Fibroblast of upper back skin (primary cell): ENCODE results near the gene F2RL3.
A peak's percentile ranks its signal among the peaks of the same experiment; 100 is the strongest.

Experiments
- DNase-seq: peaks from one replicate; pipeline ENCODE4 v3.0.0-alpha.2; 2013

Gene F2RL3

GRCh38 chr19:16896146-16897028 lies 7.6 kb downstream of the F2RL3 start:
- no peak for DNase-seq

DNA sequence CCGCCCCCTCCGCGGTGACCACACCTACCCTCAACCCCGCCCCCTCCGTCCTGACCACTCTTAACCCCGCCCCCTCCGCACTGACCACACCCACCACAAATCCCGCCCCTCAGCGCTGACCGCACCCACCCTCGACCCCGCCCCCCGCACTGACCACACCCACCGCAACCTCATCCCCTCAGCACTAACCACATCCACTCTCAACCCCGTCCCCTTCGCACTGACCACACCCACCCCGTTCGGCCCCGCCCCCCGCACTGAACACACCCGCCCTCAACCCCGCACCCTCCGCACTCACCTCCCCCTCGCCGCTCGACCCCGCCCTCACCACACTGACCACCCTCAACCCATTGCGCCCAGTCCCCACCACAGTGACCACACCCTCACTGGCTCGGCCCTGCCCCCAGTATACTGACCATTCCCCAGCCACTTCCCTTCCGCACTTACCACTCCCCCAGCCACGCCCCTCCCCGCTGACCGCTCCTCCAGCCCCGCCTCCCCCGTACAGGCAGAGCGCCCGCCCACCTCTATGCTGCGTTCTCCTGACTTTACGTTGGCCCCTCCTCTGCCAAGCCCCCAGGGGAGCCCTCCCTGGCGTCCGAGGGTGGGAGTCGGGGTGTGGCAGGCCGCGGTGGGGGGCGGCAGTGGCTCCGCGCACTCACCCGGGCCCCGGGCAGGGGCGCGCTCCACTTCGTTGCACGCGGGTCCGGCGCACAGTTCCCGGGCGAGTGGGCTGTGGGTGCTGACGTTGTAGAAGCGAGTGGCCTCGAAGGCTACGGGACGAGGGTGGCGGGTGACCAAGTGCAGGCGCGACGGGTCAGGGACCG lies 8.4 kb downstream of the F2RL3 start:
- DNase-seq, result peak; percentile 87

- DNase-seq, result peak; percentile 3
These were observed 9.0 kb downstream of the F2RL3 start for GRCh38 chr19:16897856-16898161.

- no peak for DNase-seq
These were observed 9.7 kb downstream of the F2RL3 start for GRCh38 chr19:16898361-16899015.

- no peak for DNase-seq
These were observed 10.8 kb downstream of the F2RL3 start for GRCh38 chr19:16899566-16900075.

DNA sequence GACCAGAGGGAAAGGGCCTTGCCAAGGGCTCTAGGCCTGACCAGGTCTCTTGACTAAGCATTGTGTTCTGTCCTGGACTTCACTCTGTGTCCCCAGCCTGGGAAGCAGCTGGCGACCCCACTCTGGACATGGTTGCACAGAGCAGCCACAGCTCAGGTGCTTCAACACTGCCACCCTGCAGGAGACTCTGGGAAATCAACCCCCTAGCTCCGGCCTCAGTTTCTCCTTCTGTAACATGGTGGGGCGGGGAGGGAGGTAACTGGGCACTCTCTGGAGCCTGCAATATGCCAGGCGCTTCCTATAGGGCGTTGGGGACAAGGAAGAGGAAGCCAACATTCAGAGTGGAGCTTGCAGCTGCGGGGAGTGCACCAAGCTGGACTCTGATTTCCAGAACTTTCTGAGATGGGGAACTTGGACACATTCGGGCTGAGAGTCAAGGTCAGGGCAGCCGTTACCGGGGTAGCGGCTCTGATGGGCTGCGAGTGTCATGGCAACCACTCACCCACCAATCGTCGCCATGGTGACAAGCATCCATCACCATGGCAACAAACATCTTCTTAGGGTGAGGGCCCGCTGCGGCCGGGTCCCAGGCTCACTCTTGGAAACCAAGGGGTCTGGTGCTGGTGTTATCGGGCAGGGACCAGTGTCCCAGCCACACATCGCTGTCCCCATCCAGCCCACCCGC lies 12.8 kb downstream of the F2RL3 start:
- no peak for DNase-seq

GRCh38 chr19:16902545-16902944 lies 13.7 kb downstream of the F2RL3 start:
- no peak for DNase-seq

GRCh38 chr19:16903347-16903746 lies 14.5 kb downstream of the F2RL3 start:
- no peak for DNase-seq

- DNase-seq, result no peak
These were observed 15.8 kb downstream of the F2RL3 start for GRCh38 chr19:16904599-16904998.

DNA sequence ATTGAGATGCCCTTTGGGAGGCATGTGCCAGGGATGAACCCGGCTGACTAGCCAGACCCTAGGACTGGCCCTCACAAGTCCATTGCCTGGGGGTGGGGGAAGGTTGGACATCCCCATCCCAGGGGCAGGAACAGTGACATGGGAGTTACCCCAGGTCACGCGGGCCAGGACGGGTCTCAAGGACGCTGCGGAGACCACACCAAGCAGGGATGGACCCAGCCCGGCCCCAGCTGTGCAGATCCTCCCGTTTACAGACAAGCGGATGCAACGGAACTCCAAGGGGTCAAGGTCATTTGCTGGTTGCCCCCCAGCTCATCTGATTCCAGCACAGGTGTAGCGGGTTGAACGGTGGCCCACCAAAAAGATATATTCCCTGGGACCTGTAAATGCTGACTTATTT lies 20.0 kb downstream of the F2RL3 start:
- no peak for DNase-seq

DNA sequence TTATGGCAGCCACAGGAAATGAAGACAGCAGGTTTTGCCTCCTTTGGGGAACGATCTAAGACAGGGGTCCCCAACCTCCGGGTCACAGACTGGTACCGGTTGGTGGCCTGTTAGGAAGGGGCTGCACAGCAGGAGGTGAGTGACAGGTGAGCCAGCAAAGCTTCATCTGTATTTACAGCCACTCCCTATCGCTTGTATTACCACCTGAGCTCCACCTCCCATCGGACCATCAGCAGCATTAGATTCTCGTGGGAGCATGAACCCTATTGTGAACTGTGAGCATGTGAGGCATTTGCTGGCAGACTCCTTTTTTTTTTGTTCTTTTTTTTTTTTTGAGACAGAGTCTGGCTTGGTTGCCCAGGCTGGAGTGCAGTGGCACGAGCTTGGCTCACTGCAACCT lies 22.2 kb downstream of the F2RL3 start:
- no peak for DNase-seq

- DNase-seq, result no peak
These were observed 24.0 kb downstream of the F2RL3 start for GRCh38 chr19:16912780-16913179.

- no peak for DNase-seq
These were observed 25.6 kb downstream of the F2RL3 start for GRCh38 chr19:16914421-16914820.

GRCh38 chr19:16915135-16915534 lies 26.3 kb downstream of the F2RL3 start:
- no peak for DNase-seq

DNA sequence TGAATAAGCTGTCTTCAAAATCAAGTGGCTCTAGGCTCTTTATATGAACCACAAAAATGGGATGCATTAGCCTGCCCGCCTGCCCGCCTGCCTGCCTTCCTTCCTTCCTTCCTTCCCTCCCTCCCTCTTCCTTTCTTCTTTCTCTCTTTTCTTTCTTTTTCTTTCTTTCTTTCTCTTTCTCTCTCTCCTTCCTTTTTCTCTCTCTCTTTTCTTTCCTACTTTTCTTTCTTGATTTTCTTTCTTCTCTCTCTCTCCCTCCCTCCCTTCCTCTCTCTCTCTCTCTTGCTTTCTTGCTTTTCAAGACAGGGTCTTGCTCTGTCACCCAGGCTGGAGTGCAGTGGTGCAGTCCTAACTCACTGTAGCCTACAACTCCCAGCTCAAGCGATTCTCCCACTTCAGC lies 26.9 kb downstream of the F2RL3 start:
- no peak for DNase-seq

GRCh38 chr19:16917401-16917800 lies 28.6 kb downstream of the F2RL3 start:
- no peak for DNase-seq

GRCh38 chr19:16919496-16919895 lies 30.7 kb downstream of the F2RL3 start:
- DNase-seq, result no peak

GRCh38 chr19:16920816-16921529 lies 32.2 kb downstream of the F2RL3 start:
- DNase-seq, result peak; percentile 73

DNA sequence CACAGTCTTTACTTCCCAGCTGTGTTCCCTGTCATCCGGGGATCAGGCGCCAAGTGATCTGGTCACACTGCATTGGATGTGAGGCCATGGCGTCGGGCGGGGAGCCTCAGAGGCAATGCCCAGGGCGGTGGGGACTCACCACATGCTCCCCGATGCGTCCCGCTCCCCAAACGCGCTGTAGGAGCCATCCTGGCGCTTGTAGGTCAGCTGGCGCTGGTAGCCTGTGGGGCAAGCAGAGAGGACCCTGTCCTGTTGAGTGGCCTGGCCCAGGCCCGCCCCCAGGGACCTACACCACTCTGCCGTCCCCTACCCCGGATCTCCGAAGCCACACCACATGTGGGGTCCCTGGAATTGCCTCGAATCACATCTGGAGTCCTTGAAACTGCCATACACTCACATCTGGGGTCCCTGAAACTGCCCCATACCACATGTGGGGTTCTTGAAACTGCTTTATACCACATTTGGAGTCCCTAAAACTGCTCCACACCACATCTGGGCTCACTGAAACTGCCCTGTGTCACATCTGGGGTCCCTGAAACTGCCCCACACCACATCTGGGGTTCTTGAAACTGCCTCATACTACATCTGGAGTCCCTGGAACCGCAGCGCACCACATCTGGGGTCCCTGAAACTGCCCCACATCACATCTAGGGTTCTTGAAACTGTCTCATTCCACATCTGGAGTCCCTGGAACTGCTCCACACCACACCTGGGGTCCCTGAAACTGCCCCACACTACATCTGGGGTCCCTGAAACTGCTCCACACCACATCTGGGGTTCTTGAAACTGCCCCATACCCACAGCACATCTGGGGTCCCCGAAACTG lies 33.2 kb downstream of the F2RL3 start:
- DNase-seq, result no peak

- no peak for DNase-seq
These were observed 33.8 kb downstream of the F2RL3 start for GRCh38 chr19:16922592-16922934.

DNA sequence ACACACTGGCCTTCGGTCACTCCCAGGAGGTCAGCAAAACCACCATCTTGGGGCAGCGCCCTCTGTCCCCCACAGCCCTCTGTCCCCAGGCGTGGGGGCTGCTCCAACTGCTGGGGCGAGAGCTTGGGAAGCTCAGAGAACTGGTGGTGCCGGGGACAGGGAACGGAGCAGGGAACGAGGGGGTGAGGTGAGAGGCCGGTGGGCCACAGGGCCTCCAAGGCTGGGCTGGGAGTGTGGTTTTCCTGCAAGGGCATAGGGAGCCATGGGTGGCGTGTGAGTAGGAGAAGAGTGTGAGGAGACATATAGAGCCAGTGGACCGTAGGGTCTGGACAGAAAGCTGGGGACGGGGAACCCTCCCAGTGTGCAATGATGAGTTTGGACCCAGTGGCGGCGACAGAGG lies 34.1 kb downstream of the F2RL3 start:
- no peak for DNase-seq
